Measurements from ENCODE around the gene CACNB2.

GRCh38 chr10:18333621-18334020 is 193.4 kb downstream of the CACNB2 start:
- TF ChIP-seq CTCF (IDR thresholded peaks at IDR 0.05; ENCODE audit: low read depth, low read length) (no peak), EZH2phosphoT487 (IDR thresholded peaks at IDR 0.05; ENCODE audit: low read depth) (no peak)
